GM21515 (cell line): Measurements from ENCODE around the gene POU3F1.

Experiments
- ATAC-seq: cut with Tn5 transposase; IDR thresholded peaks from one replicate; pipeline ENCODE4 v1.9.1; 2021; ENCODE audit not compliant: unreplicated experiment

Gene POU3F1

GRCh38 chr1:38074302-38074677 is 27.7 kb upstream of the POU3F1 start:
- ATAC-seq: no peak

GRCh38 chr1:38073534-38074301 is 27.1 kb upstream of the POU3F1 start:
- ATAC-seq: no peak

- no peak for ATAC-seq
These were observed 26.3 kb upstream of the POU3F1 start for GRCh38 chr1:38072858-38073257.

GRCh38 chr1:38071312-38072256 is 25.0 kb upstream of the POU3F1 start:
- no peak for ATAC-seq

- no peak for ATAC-seq
These were observed 22.4 kb upstream of the POU3F1 start for GRCh38 chr1:38068980-38069340.

GRCh38 chr1:38068220-38068979 is 21.8 kb upstream of the POU3F1 start:
- no peak for ATAC-seq

- ATAC-seq: no peak
These were observed 17.8 kb upstream of the POU3F1 start for GRCh38 chr1:38064197-38064903.

GRCh38 chr1:38063616-38064015 is 17.0 kb upstream of the POU3F1 start:
- no peak for ATAC-seq

GRCh38 chr1:38062361-38063288 is 16.0 kb upstream of the POU3F1 start:
- ATAC-seq: no peak

GRCh38 chr1:38061883-38062328 is 15.3 kb upstream of the POU3F1 start:
- no peak for ATAC-seq

GRCh38 chr1:38061290-38061689 is 14.7 kb upstream of the POU3F1 start:
- ATAC-seq: no peak

GRCh38 chr1:38060498-38060897 is 13.9 kb upstream of the POU3F1 start:
- ATAC-seq: no peak

- no peak for ATAC-seq
These were observed 13.2 kb upstream of the POU3F1 start for GRCh38 chr1:38059635-38060250.

- no peak for ATAC-seq
These were observed 9.4 kb upstream of the POU3F1 start for GRCh38 chr1:38055965-38056364.

GRCh38 chr1:38055398-38055797 is 8.8 kb upstream of the POU3F1 start:
- ATAC-seq: no peak

GRCh38 chr1:38053416-38054091 is 7.0 kb upstream of the POU3F1 start:
- ATAC-seq: no peak

- ATAC-seq: peak; percentile 50
These were observed 6.3 kb upstream of the POU3F1 start for GRCh38 chr1:38052750-38053415.

GRCh38 chr1:38051079-38051543 is 4.5 kb upstream of the POU3F1 start:
- no peak for ATAC-seq
